HepG2 (cell line): ENCODE results near the gene CCNQ. TPM values are rescaled to one million over a fixed set of nuclear protein-coding genes. Genes with fewer than 3 reads are reported as not detected.

ENCODE experiments used
- ATAC-seq: fragments of 200-7000 bp; cut with Tn5 transposase; 3 replicates; pipeline ENCODE4 v1.9.1; 2020; ENCODE audit warnings: mild to moderate bottlenecking, moderate library complexity
- BruUV-seq: library from RNA; stranded (reverse); fragments of 400-500 nt; replicated peaks from 2 replicates; lab custom pipeline; 2021; lab: Mats Ljungman, UMichigan
- CTCF ChIA-PET: fragments of 300-600 bp; formaldehyde crosslinking; extraction: SDS; loops from one replicate; lab custom pipeline; 2021; ENCODE audit warnings: low total read pairs, inconsistent platforms, low intra/inter-chr PET ratio; lab: Yijun Ruan, JAX
- POLR2A ChIA-PET: fragments of 350-600 bp; sonication (Branson Sonifier 250); formaldehyde crosslinking; loops from one replicate; lab custom pipeline; 2020; ENCODE audit warnings: antibody characterized with exemption, inconsistent platforms; lab: Yijun Ruan, JAX
- DNase-seq: peaks from one replicate; pipeline ENCODE4 v3.0.0-alpha.2; 2015; ENCODE audit warnings: low spot score
- FAIRE-seq: peaks from 3 replicates; lab custom pipeline; 2011; peaks lifted over from hg19 to GRCh38; lab: Jason Lieb, UNC
- H2AFZ ChIP-seq: one replicate; pipeline ENCODE4 v1.6.1; 2011; ENCODE audit warnings: low read length, inconsistent platforms
- H3K27ac ChIP-seq: fragments of 300-600 bp; 3 replicates; pipeline ENCODE4 v1.8.0; 2011; ENCODE audit warnings: mixed run types, mild to moderate bottlenecking, mixed read lengths, low read length, inconsistent platforms; ENCODE audit not compliant: insufficient read depth; ENCODE audit errors: extremely low read length
- H3K27me3 ChIP-seq, 2 experiments: fragments of 200-600 bp in 1 of 2; 2 replicates in 1 of 2; 3 replicates in 1 of 2; pipeline versions ENCODE4 v1.6.0 to v1.8.0; 2011; ENCODE audit warnings: low read length in 2 of 2, mild to moderate bottlenecking in 2 of 2, moderate library complexity in 2 of 2, inconsistent platforms in 1 of 2; ENCODE audit not compliant: insufficient read depth in 2 of 2, control insufficient read depth in 1 of 2
- H3K36me3 ChIP-seq, 2 experiments: fragments of 200-600 bp in 1 of 2; replicated peaks in 1 of 2; 2 replicates in 1 of 2; 3 replicates in 1 of 2; pipeline versions ENCODE4 v1.5.1 to v1.8.0; 2011; ENCODE audit warnings: low read length in 2 of 2, inconsistent platforms in 1 of 2; ENCODE audit not compliant: insufficient read depth in 2 of 2, control insufficient read depth in 1 of 2
- H3K4me1 ChIP-seq: 2 replicates; pipeline ENCODE4 v1.5.1; 2012; ENCODE audit warnings: low read length, inconsistent platforms; ENCODE audit not compliant: insufficient read depth
- H3K4me2 ChIP-seq: 2 replicates; pipeline ENCODE4 v1.6.0; 2011; ENCODE audit warnings: low read depth, low read length, inconsistent platforms
- H3K4me3 ChIP-seq, 3 experiments: fragments of 200-600 bp in 1 of 3; sonication (generic), shearing (Covaris generic) in 1 of 3; replicated peaks in 1 of 3; 2 replicates each; pipeline ENCODE4 v1.5.1; 2011 to 2016; ENCODE audit warnings: low read length in 3 of 3, inconsistent platforms in 2 of 3, low read depth in 2 of 3, mild to moderate bottlenecking in 2 of 3, control low read depth in 1 of 3, mixed read lengths in 1 of 3; ENCODE audit not compliant: insufficient read depth in 1 of 3
- H3K79me2 ChIP-seq: one replicate; pipeline ENCODE4 v1.6.1; 2011; ENCODE audit warnings: low read length, inconsistent platforms; ENCODE audit not compliant: insufficient read depth
- H3K9ac ChIP-seq: 2 replicates; pipeline ENCODE4 v1.6.0; 2011; ENCODE audit warnings: mild to moderate bottlenecking, low read depth, low read length, inconsistent platforms; ENCODE audit not compliant: insufficient read depth
- H3K9me3 ChIP-seq: 2 replicates; pipeline ENCODE4 v1.5.1; 2012; ENCODE audit warnings: mild to moderate bottlenecking, low read length
- H4K20me1 ChIP-seq: 2 replicates; pipeline ENCODE4 v1.6.0; 2011; ENCODE audit warnings: inconsistent platforms, mild to moderate bottlenecking, low read length, moderate library complexity; ENCODE audit not compliant: insufficient read depth
- RAD51 ChIP-seq: fragments of 450-650 bp; IDR thresholded peaks from 2 replicates; pipeline ENCODE4 v1.6.1; 2016; ENCODE audit warnings: borderline replicate concordance
- REL ChIP-seq: sonication (generic); formaldehyde crosslinking; conservative IDR thresholded peaks from 2 replicates; pipeline ENCODE4 v1.8.0; 2022; ENCODE audit warnings: mild to moderate bottlenecking, missing genetic modification reagents, moderate library complexity
- SIX4 ChIP-seq: sonication (generic); formaldehyde crosslinking; IDR thresholded peaks from 2 replicates; pipeline ENCODE4 v1.4.0; 2020; ENCODE audit warnings: missing genetic modification reagents
- ZNF251 ChIP-seq: sonication (generic); formaldehyde crosslinking; IDR thresholded peaks from 2 replicates; pipeline ENCODE4 v1.9.0; 2021; ENCODE audit warnings: mild to moderate bottlenecking, missing genetic modification reagents
- ZNF737 ChIP-seq: sonication (generic); formaldehyde crosslinking; IDR thresholded peaks from 2 replicates; pipeline ENCODE4 v1.5.0; 2020; ENCODE audit warnings: missing genetic modification reagents, mild to moderate bottlenecking, borderline replicate concordance
- ZNF749 ChIP-seq: sonication (generic); formaldehyde crosslinking; IDR thresholded peaks from 2 replicates; pipeline ENCODE4 v1.8.0; 2022; ENCODE audit warnings: mild to moderate bottlenecking, missing genetic modification reagents, moderate library complexity, borderline replicate concordance
- WGBS: methylation state at CpG from one replicate; pipeline ENCODE4 v1.1.6; 2017; ENCODE audit warnings: low lambda C conversion rate; 5-methylcytosine and 5-hydroxymethylcytosine counted together
- in situ Hi-C: cut with HindIII; loops from 2 replicates; pipeline ENCODE4 v1.10.0; 2017; ENCODE audit warnings: low pct_unique_long_range_greater_than_20kb; ENCODE audit not compliant: extremely low pct_ligation_motif_present
- intact Hi-C: fragments of 100-400 bp; cut with micrococcal nuclease; formaldehyde crosslinking; loops from one replicate; pipeline ENCODE4 v1.10.0; 2022; ENCODE audit not compliant: unreplicated experiment
- polyA plus RNA-seq, 8 experiments: library from polyadenylated mRNA; depleted of rRNA in 3 of 8; stranded (reverse) in 7 of 8; unstranded in 1 of 8; fragments of >200 nt; fragmentation: Illumina TruSeq in 4 of 8; extraction: Trizol in 4 of 8; gene quantifications; 2 replicates each; pipeline versions ENCODE4 v1.2.1 to v1.2.3, GENCODE V29; 2011 to 2016; ENCODE audit warnings: low read depth in 4 of 8, missing spikeins in 1 of 8, mixed read lengths in 1 of 8; ENCODE audit not compliant: insufficient read depth in 1 of 8
- total RNA-seq, 5 experiments: library from RNA; depleted of rRNA; stranded (reverse); fragments of >200 nt; fragmentation: Illumina TruSeq; extraction: Trizol; gene quantifications; 2 replicates each; pipeline ENCODE4 v1.2.3, GENCODE V29; 2016; ENCODE audit warnings: low read depth in 1 of 5
- TF ChIP-seq, protein P1 (sequence below): fragments of 450-650 bp; IDR thresholded peaks from 2 replicates; pipeline ENCODE4 v1.6.1; 2017; ENCODE audit warnings: mild to moderate bottlenecking
- TF ChIP-seq, protein P2 (sequence below): sonication (generic); formaldehyde crosslinking; IDR thresholded peaks from 2 replicates; pipeline ENCODE4 v1.4.0; 2020; ENCODE audit warnings: missing genetic modification reagents, borderline replicate concordance

Gene CCNQ
- total and polyA plus RNA-seq, 2 of the 13 experiments (the other 11 are each of a cell fraction or from before 2014, with no cell fraction given), result 15.0 to 25.5 TPM

DNA sequence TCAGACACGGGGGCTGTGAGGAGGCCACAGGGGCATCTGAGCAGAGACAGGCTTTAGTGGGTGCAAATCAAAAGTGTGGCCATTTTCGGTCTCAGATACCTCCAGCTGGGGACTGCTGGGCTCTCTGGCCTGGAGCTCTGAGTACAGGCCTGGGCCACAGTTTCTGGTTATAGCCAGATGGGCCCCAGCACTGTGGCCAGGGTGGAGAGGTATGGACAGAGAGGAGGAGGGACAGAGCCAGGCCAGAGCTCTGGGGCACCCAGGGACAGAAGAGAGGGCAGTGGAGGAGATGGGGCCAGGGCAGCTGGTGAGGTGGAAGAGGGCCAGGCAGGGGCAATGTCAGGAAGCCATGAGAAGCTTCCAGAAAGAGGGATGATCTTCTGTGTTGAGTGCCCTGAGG, 20.1 kb downstream of the CCNQ start:
- ChIA-PET POLR2A (no interaction called here), CTCF (no interaction called here)
- peaks cover 32% of the 10 kb centered on the region for H3K4me1 ChIP-seq
- H3K9me3 ChIP-seq, result no peaks in the 10 kb centered on the region
- no peak overlapping the region for H3K4me2 ChIP-seq
- H3K4me3 ChIP-seq, result no peak overlapping the region
- no peaks in the 10 kb centered on the region for H4K20me1 ChIP-seq
- H3K36me3 ChIP-seq, result no peaks in the 10 kb centered on the region
- intact Hi-C loops, result no loop called here
- in situ Hi-C loops, result no loop called here
- ATAC-seq, result no peak
- DNase-seq, result no peak
- BruUV-seq, result no TSS peak
- TF ChIP-seq SIX4 (CRISPR knock-in tag), result no peak
- no peak for TF ChIP-seq REL (CRISPR knock-in tag)
- no peak for TF ChIP-seq RAD51
- TF ChIP-seq ZNF749 (CRISPR knock-in tag), result no peak
- TF ChIP-seq ZNF251 (CRISPR knock-in tag), result no peak
- TF ChIP-seq, protein P1, sequence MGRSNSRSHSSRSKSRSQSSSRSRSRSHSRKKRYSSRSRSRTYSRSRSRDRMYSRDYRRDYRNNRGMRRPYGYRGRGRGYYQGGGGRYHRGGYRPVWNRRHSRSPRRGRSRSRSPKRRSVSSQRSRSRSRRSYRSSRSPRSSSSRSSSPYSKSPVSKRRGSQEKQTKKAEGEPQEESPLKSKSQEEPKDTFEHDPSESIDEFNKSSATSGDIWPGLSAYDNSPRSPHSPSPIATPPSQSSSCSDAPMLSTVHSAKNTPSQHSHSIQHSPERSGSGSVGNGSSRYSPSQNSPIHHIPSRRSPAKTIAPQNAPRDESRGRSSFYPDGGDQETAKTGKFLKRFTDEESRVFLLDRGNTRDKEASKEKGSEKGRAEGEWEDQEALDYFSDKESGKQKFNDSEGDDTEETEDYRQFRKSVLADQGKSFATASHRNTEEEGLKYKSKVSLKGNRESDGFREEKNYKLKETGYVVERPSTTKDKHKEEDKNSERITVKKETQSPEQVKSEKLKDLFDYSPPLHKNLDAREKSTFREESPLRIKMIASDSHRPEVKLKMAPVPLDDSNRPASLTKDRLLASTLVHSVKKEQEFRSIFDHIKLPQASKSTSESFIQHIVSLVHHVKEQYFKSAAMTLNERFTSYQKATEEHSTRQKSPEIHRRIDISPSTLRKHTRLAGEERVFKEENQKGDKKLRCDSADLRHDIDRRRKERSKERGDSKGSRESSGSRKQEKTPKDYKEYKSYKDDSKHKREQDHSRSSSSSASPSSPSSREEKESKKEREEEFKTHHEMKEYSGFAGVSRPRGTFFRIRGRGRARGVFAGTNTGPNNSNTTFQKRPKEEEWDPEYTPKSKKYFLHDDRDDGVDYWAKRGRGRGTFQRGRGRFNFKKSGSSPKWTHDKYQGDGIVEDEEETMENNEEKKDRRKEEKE, result no peak
- TF ChIP-seq, protein P2, sequence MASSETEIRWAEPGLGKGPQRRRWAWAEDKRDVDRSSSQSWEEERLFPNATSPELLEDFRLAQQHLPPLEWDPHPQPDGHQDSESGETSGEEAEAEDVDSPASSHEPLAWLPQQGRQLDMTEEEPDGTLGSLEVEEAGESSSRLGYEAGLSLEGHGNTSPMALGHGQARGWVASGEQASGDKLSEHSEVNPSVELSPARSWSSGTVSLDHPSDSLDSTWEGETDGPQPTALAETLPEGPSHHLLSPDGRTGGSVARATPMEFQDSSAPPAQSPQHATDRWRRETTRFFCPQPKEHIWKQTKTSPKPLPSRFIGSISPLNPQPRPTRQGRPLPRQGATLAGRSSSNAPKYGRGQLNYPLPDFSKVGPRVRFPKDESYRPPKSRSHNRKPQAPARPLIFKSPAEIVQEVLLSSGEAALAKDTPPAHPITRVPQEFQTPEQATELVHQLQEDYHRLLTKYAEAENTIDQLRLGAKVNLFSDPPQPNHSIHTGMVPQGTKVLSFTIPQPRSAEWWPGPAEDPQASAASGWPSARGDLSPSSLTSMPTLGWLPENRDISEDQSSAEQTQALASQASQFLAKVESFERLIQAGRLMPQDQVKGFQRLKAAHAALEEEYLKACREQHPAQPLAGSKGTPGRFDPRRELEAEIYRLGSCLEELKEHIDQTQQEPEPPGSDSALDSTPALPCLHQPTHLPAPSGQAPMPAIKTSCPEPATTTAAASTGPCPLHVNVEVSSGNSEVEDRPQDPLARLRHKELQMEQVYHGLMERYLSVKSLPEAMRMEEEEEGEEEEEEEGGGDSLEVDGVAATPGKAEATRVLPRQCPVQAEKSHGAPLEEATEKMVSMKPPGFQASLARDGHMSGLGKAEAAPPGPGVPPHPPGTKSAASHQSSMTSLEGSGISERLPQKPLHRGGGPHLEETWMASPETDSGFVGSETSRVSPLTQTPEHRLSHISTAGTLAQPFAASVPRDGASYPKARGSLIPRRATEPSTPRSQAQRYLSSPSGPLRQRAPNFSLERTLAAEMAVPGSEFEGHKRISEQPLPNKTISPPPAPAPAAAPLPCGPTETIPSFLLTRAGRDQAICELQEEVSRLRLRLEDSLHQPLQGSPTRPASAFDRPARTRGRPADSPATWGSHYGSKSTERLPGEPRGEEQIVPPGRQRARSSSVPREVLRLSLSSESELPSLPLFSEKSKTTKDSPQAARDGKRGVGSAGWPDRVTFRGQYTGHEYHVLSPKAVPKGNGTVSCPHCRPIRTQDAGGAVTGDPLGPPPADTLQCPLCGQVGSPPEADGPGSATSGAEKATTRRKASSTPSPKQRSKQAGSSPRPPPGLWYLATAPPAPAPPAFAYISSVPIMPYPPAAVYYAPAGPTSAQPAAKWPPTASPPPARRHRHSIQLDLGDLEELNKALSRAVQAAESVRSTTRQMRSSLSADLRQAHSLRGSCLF (CRISPR knock-in tag), result no peak
- no peak for TF ChIP-seq ZNF737 (CRISPR knock-in tag)
- WGBS, result no CpG with 5 or more reads among the region's 2 CpGs
- no peak overlapping the region for H3K9ac ChIP-seq
- H3K27me3 ChIP-seq, result peaks cover 0 to 17% of the 10 kb centered on the region in 2 experiments; a peak in 4 of 5 replicates
- no peaks in the 10 kb centered on the region for H3K79me2 ChIP-seq
- no peak overlapping the region for H2AFZ ChIP-seq
- no peak for FAIRE-seq
- H3K27ac ChIP-seq, result no peak overlapping the region
